Fibroblast of mammary gland (primary cell): ENCODE results near the gene MRPL24.

Experiments used
- DNase-seq: peaks from one replicate; pipeline ENCODE4 v3.0.0-alpha.2; 2010; ENCODE audit warnings: low read depth
- H3K4me3 ChIP-seq: 2 replicates; pipeline ENCODE4 v1.5.1; 2011; ENCODE audit warnings: low read depth, mild to moderate bottlenecking, low read length, moderate library complexity; ENCODE audit not compliant: control insufficient read depth
- CTCF ChIP-seq: conservative IDR thresholded peaks from 2 replicates; pipeline ENCODE4 v1.5.1; 2011; ENCODE audit warnings: low read depth, low read length, inconsistent platforms; ENCODE audit not compliant: control insufficient read depth, insufficient read depth

MRPL24 gene

GRCh38 chr1:156747742-156748669 is 7.1 kb upstream of the MRPL24 start:
- peak overlapping the region; percentile 92 for H3K4me3 ChIP-seq
- TF ChIP-seq CTCF = no peak
- DNase-seq = peak; percentile 43

DNA sequence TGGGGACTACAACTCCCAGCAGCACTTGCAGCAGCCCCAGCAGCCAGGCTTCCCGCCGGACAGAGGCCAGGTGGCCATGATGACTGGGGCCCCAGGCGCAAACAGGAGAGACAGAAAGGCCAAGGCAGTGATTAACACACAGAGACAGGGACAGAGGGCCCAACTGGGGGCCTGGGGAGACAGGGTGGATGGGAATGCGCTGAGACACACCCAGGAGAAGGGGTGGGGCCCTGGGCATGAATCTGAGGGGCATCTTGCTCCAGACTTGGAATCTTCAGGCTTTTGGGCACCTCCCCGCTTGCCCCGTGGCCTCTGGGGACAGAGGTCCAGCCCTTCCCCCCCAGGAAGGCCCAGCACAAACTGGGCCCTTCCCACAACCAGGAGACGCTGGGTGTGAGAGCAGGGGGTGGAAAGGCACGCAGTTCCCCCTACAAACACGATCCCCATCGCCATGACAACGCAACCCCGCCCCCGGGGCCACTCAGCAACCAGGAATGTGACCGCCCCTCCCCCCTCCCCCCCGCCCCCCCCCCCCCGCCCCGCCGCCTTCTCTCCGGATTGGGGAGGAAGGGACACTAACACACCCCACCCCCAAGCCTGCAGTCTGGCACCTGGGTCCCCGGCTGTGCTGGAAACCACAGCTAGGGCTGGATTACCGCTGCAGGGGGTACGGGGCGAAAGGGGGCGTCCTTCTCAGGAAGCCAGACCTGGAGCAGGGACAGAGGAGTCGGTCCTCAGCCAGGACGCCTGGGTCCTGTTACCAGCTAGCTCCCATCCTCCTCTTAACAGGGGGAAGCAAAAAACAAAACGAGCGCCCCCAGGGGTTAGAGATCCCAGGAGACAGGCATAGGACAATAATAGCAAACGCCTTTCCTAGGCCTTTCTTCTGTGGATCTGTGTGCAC is 6.1 kb upstream of the MRPL24 start:
- peak overlapping the region; percentile 92 for H3K4me3 ChIP-seq
- DNase-seq = peak; percentile 92
- TF ChIP-seq CTCF = no peak

DNA sequence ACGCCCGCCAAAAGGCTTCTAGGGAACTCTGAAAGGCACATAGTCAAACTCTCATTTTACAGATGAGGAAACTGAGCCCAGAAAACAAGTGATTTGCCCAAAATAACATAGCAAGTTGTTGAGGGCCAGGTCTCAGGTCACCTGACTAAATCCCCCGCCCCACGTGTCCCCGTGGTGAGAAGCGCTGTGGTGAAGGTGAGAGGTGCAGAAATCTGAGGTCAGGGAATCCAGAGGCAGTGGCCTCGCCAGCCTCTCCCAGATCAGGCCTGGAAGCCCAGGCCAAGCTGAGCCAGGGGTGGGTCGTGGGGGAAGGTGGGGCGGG is 5.5 kb upstream of the MRPL24 start:
- DNase-seq = no peak
- peak overlapping the region; percentile 47 for H3K4me3 ChIP-seq
- no peak for TF ChIP-seq CTCF

DNA sequence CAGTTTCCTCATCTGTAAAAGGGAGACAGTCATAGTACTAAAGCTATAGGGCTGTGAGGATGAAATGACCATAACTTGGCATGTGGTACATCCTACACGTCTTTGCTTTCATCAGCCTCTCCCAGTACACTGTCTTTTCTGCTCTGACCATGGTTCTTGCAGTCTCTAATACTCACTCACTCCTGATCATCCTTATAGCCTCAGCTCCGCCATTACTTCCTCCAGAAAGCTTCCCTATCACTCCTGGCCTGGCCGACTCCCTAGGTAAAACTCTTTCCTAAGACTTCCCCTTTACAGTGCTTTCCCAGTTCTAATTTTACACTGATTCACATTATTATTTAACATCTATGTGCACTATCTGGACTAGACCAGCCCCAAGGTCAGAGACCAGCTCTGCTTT is 5.0 kb upstream of the MRPL24 start:
- DNase-seq = no peak
- no peak overlapping the region for H3K4me3 ChIP-seq
- TF ChIP-seq CTCF = no peak

- DNase-seq = no peak
- no peak overlapping the region for H3K4me3 ChIP-seq
- TF ChIP-seq CTCF = no peak
These were observed 4.0 kb upstream of the MRPL24 start for GRCh38 chr1:156744786-156745419.

- no peak for DNase-seq
- H3K4me3 ChIP-seq = no peak overlapping the region
- no peak for TF ChIP-seq CTCF
These were observed 3.5 kb upstream of the MRPL24 start for GRCh38 chr1:156744344-156744743.
